Activated naive CD8-positive, alpha-beta T cell treated with anti-CD3 and anti-CD28 coated beads, Interleukin-2, amount 50 U/mL, for 24 hours (primary cell): Measurements from ENCODE around the gene BEGAIN.

ENCODE experiments used
- ATAC-seq: fragments of 150-1000 bp; cut with Tn5 transposase; one replicate; pipeline ENCODE4 v1.10.0; 2021
- DNase-seq: peaks from one replicate; pipeline ENCODE4 v3.0.0; 2021
- H3K27ac Mint-ChIP-seq: one replicate; pipeline ENCODE4 v1.8.0; 2021; ENCODE audit warnings: mild to moderate bottlenecking, mixed read lengths
- H3K27me3 Mint-ChIP-seq: one replicate; pipeline ENCODE4 v1.8.0; 2021; ENCODE audit warnings: mixed read lengths
- H3K36me3 Mint-ChIP-seq: one replicate; pipeline ENCODE4 v1.8.0; 2021; ENCODE audit warnings: low read depth, mixed read lengths
- H3K4me1 Mint-ChIP-seq: one replicate; pipeline ENCODE4 v1.8.0; 2021; ENCODE audit warnings: mixed read lengths
- H3K4me3 Mint-ChIP-seq: one replicate; pipeline ENCODE4 v1.8.0; 2021; ENCODE audit warnings: mild to moderate bottlenecking, moderate library complexity, mixed read lengths
- H3K9me3 Mint-ChIP-seq: one replicate; pipeline ENCODE4 v1.8.0; 2021; ENCODE audit warnings: mixed read lengths

Gene BEGAIN

GRCh38 chr14:100565650-100566049, 21.6 kb downstream of the BEGAIN start:
- H3K27ac Mint-ChIP-seq = no peak overlapping the region
- DNase-seq (no peak), ATAC-seq (no peak)
- no peak overlapping the region for H3K4me3 Mint-ChIP-seq
- peaks cover 28% of the 10 kb centered on the region for H3K27me3 Mint-ChIP-seq
- H3K4me1 Mint-ChIP-seq = peaks cover 4% of the 10 kb centered on the region
- no peaks in the 10 kb centered on the region for H3K36me3 Mint-ChIP-seq
- H3K9me3 Mint-ChIP-seq = no peaks in the 10 kb centered on the region

GRCh38 chr14:100564512-100564911, 22.7 kb downstream of the BEGAIN start:
- Mint-ChIP-seq H3K9me3 (no peaks in the 10 kb centered on the region), H3K27me3 (peaks cover 22% of the 10 kb centered on the region), H3K36me3 (no peaks in the 10 kb centered on the region), H3K4me1 (peaks cover 4% of the 10 kb centered on the region), H3K27ac (no peak overlapping the region), H3K4me3 (no peak overlapping the region)
- ATAC-seq (no peak), DNase-seq (no peak)

- no peaks in the 10 kb centered on the region for H3K36me3 Mint-ChIP-seq
- no peak for ATAC-seq
- peaks cover 7% of the 10 kb centered on the region for H3K4me1 Mint-ChIP-seq
- no peak overlapping the region for H3K4me3 Mint-ChIP-seq
- H3K27me3 Mint-ChIP-seq = peaks cover 18% of the 10 kb centered on the region
- H3K27ac Mint-ChIP-seq = no peak overlapping the region
- no peaks in the 10 kb centered on the region for H3K9me3 Mint-ChIP-seq
- DNase-seq = no peak
Measured at GRCh38 chr14:100562751-100563150, 24.5 kb downstream of the BEGAIN start.

- no peak for DNase-seq
- no peak overlapping the region for H3K4me3 Mint-ChIP-seq
- H3K27ac Mint-ChIP-seq = no peak overlapping the region
- no peaks in the 10 kb centered on the region for H3K36me3 Mint-ChIP-seq
- H3K27me3 Mint-ChIP-seq = peaks cover 12% of the 10 kb centered on the region
- no peak for ATAC-seq
- H3K9me3 Mint-ChIP-seq = no peaks in the 10 kb centered on the region
- H3K4me1 Mint-ChIP-seq = peaks cover 8% of the 10 kb centered on the region
Measured at GRCh38 chr14:100561005-100561404, 26.2 kb downstream of the BEGAIN start.

DNA sequence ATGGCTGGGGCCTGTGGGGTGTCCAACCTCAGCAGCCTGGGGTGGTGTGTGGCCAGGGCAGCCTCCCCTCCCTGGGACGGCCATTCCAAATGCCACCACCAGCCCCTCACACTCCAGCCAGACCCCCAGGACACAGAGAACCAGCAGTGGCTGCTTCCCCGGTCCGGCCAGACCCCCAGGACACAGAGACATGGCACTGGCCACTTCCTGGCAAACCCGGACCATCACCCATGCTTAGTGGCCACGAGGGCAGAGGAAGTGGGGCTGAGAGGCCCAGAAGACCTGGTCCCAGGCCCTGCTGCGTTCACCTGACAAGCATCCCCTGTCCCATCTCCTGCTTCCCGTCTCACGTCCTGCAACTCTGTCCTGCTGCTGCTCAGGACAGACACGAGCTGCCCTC, 26.7 kb downstream of the BEGAIN start:
- Mint-ChIP-seq H3K9me3 (no peaks in the 10 kb centered on the region), H3K4me1 (peaks cover 8% of the 10 kb centered on the region), H3K27me3 (peaks cover 8% of the 10 kb centered on the region), H3K36me3 (no peaks in the 10 kb centered on the region), H3K27ac (no peak overlapping the region), H3K4me3 (no peak overlapping the region)
- no peak for ATAC-seq
- no peak for DNase-seq

GRCh38 chr14:100559455-100559854, 27.8 kb downstream of the BEGAIN start:
- H3K9me3 Mint-ChIP-seq = no peaks in the 10 kb centered on the region
- H3K36me3 Mint-ChIP-seq = no peaks in the 10 kb centered on the region
- no peak overlapping the region for H3K4me3 Mint-ChIP-seq
- H3K27ac Mint-ChIP-seq = no peak overlapping the region
- H3K27me3 Mint-ChIP-seq = peaks cover 4% of the 10 kb centered on the region
- ATAC-seq = no peak
- DNase-seq = no peak
- H3K4me1 Mint-ChIP-seq = peaks cover 8% of the 10 kb centered on the region

DNA sequence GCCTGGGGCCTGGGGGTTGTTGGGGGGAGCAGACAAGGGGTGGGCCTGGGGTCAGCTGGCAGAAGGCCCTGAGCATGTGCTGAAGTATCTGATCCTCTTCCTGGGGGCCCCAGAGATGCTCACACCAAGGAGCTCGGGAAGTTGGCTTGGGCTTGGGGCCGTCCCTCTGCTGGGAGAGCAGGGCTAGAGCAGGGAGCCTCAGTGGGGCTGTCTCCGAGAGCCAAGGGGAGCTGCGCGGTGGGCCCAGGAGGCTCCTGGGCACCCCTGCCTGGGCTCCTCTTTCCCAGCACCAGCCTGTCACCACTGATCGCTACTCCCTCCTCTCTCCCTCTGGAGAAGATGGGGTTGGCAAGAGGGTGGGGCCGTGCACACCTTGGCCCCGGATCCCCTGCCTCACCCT, 28.3 kb downstream of the BEGAIN start:
- no peak for ATAC-seq
- Mint-ChIP-seq H3K4me3 (no peak overlapping the region), H3K4me1 (peaks cover 8% of the 10 kb centered on the region), H3K27ac (no peak overlapping the region), H3K27me3 (no peaks in the 10 kb centered on the region), H3K36me3 (no peaks in the 10 kb centered on the region), H3K9me3 (no peaks in the 10 kb centered on the region)
- no peak for DNase-seq

DNA sequence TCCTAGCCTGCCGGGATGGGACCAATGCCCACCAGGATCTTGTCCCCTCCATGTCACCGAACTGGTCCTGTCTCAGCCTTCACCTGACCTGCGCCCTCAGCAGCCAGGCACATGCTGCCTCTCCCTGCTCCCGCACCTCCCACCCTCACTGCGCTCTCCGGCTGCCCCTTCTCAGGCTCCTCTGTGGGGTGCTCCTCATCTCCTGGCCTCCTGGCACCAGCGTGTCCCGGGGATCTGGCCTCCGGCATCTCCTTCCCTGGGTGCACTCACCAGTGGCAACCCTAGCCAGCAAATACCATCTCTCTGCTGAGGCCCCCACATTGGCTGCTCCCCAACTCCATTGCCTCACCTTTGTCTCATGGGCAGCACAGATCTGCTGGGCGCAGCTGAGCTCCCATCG, 29.0 kb downstream of the BEGAIN start:
- H3K4me3 Mint-ChIP-seq = no peak overlapping the region
- H3K9me3 Mint-ChIP-seq = no peaks in the 10 kb centered on the region
- H3K36me3 Mint-ChIP-seq = no peaks in the 10 kb centered on the region
- H3K27me3 Mint-ChIP-seq = no peaks in the 10 kb centered on the region
- H3K4me1 Mint-ChIP-seq = peaks cover 8% of the 10 kb centered on the region
- no peak for DNase-seq
- no peak for ATAC-seq
- no peak overlapping the region for H3K27ac Mint-ChIP-seq

DNA sequence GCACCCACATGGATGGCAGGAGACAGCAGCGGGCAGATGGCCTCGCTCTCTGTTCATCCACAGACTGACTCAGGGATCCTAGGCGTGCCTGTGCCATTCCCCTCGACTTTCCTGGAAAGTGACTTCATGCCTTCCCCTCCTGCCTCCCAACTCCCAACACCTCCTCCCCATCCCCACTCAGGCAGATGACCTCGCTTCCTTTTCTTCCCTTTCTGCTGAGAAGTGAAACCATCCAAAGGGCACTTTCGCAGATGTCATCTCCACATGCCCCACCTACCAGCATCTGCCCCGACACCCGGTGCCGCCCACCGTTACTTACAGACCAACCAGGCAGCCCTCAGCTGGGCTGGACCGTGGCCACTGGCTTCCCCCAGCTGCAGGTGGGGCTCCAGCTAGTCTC, 29.6 kb downstream of the BEGAIN start:
- no peak overlapping the region for H3K4me3 Mint-ChIP-seq
- no peak overlapping the region for H3K27ac Mint-ChIP-seq
- H3K4me1 Mint-ChIP-seq = peaks cover 8% of the 10 kb centered on the region
- no peak for DNase-seq
- ATAC-seq = peak; percentile 17
- no peaks in the 10 kb centered on the region for H3K9me3 Mint-ChIP-seq
- no peaks in the 10 kb centered on the region for H3K36me3 Mint-ChIP-seq
- H3K27me3 Mint-ChIP-seq = no peaks in the 10 kb centered on the region

GRCh38 chr14:100556936-100557505, 30.2 kb downstream of the BEGAIN start:
- Mint-ChIP-seq H3K27ac (no peak overlapping the region), H3K27me3 (no peaks in the 10 kb centered on the region), H3K4me3 (no peak overlapping the region), H3K9me3 (no peaks in the 10 kb centered on the region), H3K36me3 (no peaks in the 10 kb centered on the region), H3K4me1 (peaks cover 8% of the 10 kb centered on the region)
- DNase-seq = no peak
- no peak for ATAC-seq

GRCh38 chr14:100556140-100556475, 31.1 kb downstream of the BEGAIN start:
- DNase-seq (no peak), ATAC-seq (no peak)
- Mint-ChIP-seq H3K36me3 (no peaks in the 10 kb centered on the region), H3K27ac (no peak overlapping the region), H3K9me3 (no peaks in the 10 kb centered on the region), H3K27me3 (no peaks in the 10 kb centered on the region), H3K4me3 (no peak overlapping the region), H3K4me1 (peaks cover 8% of the 10 kb centered on the region)

DNA sequence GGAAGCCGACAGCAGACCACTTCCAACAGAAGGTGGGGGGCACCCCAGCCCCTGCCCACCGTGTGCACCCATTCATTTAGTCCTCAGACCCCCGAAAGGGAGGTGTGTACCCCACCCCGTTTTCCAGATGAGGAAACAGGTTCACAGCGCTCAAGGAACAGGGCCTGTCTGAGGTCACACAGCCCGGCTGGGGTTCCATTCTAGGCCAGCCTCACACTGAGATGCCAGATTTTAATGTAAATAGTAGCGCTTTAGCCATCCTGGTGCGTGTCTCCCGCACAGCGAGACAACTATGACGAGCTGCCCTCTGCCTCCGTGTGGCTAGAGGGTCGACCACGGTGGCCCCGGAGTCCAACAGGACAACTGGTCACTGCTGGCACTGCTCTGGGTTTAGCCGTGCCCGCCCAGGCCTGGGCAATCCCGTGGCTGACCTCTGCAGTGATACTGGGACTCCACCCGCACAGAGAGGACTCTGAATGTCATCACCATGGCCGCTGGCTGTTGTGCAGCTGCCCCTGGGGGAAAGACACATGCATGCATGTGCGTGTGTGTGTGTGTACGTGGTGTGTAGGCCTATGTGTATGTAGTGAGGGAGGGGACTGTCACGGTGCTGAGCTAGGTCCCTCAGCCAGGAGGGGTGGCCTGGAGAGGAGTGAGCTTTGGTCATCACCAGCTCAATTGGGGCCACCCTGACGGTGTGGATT, 31.6 kb downstream of the BEGAIN start:
- DNase-seq = no peak
- Mint-ChIP-seq H3K4me1 (peaks cover 8% of the 10 kb centered on the region), H3K9me3 (no peaks in the 10 kb centered on the region), H3K27ac (no peak overlapping the region), H3K36me3 (no peaks in the 10 kb centered on the region), H3K4me3 (no peak overlapping the region), H3K27me3 (no peaks in the 10 kb centered on the region)
- ATAC-seq = no peak

- no peak overlapping the region for H3K4me3 Mint-ChIP-seq
- H3K27me3 Mint-ChIP-seq = no peaks in the 10 kb centered on the region
- DNase-seq = no peak
- no peaks in the 10 kb centered on the region for H3K9me3 Mint-ChIP-seq
- no peak for ATAC-seq
- H3K36me3 Mint-ChIP-seq = no peaks in the 10 kb centered on the region
- no peak overlapping the region for H3K27ac Mint-ChIP-seq
- H3K4me1 Mint-ChIP-seq = peaks cover 8% of the 10 kb centered on the region
Measured at GRCh38 chr14:100554696-100555320, 32.4 kb downstream of the BEGAIN start.

GRCh38 chr14:100554082-100554677, 33.0 kb downstream of the BEGAIN start:
- peaks cover 9% of the 10 kb centered on the region for H3K4me1 Mint-ChIP-seq
- H3K36me3 Mint-ChIP-seq = no peaks in the 10 kb centered on the region
- DNase-seq = no peak

DNA sequence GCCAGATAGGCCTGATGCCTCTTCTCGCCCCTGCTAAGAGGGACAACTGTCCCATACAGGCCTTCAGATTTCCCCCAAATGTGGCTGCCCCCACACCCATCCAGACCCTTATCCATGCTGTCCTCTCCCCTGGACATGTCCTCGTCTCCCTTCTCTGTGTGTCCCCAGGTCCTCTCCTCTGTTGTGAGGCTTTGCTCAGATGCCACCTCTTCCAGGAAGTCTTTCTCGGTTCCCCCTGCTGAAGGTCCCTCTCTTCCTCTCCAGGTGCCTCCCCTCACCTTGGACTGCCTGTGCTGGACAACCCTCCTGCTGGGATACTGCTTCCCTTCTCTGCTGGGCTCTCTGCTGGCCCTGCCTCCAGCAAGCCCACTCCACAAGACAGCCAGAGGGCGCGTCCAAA, 33.7 kb downstream of the BEGAIN start:
- Mint-ChIP-seq H3K4me3 (no peak overlapping the region), H3K27ac (no peak overlapping the region), H3K9me3 (no peaks in the 10 kb centered on the region), H3K36me3 (no peaks in the 10 kb centered on the region), H3K4me1 (peaks cover 10% of the 10 kb centered on the region), H3K27me3 (no peaks in the 10 kb centered on the region)
- DNase-seq (no peak), ATAC-seq (no peak)

More at GRCh38 chr14:100554082-100554677, 33.0 kb downstream of the BEGAIN start:
- Mint-ChIP-seq H3K9me3 (no peaks in the 10 kb centered on the region), H3K27ac (no peak overlapping the region), H3K4me3 (no peak overlapping the region), H3K27me3 (no peaks in the 10 kb centered on the region)
- no peak for ATAC-seq
